C4-2B (cell line): ENCODE results near the gene TXLNB.

Experiments used
- H3K27ac ChIP-seq: fragments of 450-650 bp; 2 replicates; pipeline ENCODE4 v1.5.1; 2017
- CTCF ChIP-seq: fragments of 450-650 bp; conservative IDR thresholded peaks from 2 replicates; pipeline ENCODE4 v1.5.1; 2017; ENCODE audit warnings: mild to moderate bottlenecking
- ZFX ChIP-seq: fragments of 450-650 bp; IDR thresholded peaks from 2 replicates; pipeline ENCODE4 v1.6.1; 2017

TXLNB gene

DNA sequence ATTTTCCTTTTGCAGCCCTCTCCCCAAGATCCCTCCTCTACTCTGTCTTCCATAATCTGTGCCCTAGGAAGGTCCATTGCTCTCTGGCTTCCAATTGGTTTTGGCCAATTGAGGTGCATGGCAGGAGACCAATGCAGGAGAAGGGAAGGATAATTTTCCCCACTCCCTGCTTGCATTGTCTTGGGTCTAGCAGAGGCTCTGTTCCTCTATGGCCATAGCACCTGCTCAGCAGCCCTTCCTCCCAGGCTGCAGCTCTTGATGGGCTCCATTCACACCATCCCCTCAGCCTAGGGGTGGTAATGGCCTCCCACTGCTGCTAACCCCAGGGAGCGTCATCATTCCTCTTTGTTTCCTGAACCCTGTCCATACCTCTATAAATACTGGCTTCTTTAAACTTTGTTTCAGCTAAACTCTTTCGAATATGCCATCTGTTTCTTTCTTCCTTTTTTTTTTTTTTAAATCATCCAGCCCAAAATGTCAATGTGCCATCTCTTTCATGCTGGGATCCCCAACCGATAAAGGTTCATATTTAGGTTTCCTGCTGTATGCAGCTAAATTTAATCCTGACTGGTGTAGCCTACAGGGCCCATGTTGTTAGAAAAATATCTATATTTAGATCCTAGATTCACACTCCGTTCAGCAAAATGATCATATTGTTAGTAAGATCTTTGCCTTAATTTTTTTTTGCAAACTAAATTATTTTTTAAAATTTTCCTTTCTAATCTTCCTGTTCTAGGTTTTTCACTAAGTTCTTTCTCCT lies 93.1 kb downstream of the TXLNB start:
- TF ChIP-seq ZFX: no peak
- TF ChIP-seq CTCF: no peak
- no peak overlapping the region for H3K27ac ChIP-seq

GRCh38 chr6:139194740-139195139 lies 97.1 kb downstream of the TXLNB start:
- H3K27ac ChIP-seq: no peak overlapping the region
- TF ChIP-seq CTCF (no peak), ZFX (no peak)
